NCI-H69 (cell line): ENCODE data around the gene AGA.

Experiments used
- DNase-seq: peaks from one replicate; lab custom pipeline; 2025; lab: John Stamatoyannopoulos, UW

The AGA gene

DNA sequence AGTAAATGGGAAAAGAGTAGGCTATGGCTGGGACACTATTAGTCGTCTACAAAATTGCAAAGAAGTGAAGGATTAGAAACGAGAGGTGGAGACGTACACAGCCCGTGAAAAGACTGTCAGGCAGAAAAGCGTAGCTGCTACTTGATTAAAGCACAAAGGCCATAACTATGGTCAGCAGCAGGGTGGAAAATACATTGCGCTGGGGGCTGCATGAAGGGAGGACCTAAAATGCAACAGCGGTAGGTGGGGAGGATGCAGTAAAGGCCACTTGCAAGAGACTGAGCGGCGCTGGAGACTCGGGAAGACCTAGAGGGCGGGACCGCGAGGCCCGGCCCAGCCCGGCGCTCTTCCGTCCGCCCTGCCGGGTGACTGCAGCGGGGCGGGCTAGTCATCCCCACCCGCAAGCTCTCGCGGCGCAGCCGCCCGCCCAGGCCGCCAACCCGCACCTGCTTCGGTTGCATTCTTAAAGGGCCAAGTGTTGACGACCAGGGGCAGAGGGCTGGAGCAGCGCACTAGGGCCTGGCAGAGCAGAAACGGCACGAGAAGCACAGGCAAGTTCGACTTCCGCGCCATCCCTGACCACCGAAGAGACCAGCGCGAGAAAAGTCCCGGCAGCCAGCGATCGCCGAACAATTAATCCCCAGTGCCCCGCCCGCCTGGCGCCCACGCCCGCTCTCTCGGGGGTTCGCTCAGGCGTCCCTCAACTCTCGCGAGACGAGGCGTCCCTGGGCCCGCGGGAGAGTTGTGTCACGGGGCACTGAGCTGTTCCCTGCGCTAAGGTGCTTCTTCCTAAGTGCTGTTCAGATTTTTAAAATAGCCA lies at the start of gene AGA:
AGA (minus strand) TSS at position 635 of the 820 bp plus-strand sequence; CDS start at position 573, 62 bp downstream.
- peak; percentile 96 for DNase-seq

DNA sequence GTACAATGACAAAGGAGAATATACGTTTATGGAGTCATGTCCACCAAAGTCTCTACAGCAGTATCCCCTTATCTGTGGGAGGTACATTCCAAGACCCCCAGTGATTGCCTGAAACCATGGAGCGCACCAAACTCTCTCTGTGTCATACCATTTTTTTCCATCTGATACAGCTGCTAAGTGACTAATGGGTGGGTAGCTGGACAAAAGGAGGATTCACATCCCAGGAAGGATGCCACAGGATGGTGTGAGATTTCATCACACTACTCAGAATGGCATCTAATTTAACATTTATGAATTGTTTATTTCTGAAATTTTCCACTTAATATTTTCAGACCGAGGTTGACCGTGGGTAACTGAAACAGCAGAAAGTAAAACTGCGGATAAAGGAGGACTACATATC lies 49.8 kb upstream of the AGA start:
- no peak for DNase-seq

DNA sequence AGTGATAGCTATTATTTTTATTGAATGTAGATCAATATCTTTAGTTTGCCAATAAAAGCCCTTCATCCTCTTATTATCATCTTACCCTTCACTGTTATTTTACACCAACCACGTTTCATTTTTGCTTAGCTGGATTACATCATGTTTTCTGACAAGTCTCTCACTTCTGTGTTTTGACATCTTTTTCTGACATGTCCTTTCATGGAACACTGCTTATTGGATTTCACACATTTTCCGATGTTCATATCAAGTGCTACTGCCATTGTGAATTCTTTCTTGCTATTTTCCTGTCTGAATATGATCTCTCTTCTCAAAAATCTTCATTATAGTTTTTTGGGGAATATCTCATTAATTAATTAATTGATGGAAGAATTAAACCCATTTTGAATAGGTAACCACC lies 48.5 kb upstream of the AGA start:
- DNase-seq: no peak

- no peak for DNase-seq
Measured at GRCh38 chr4:177489471-177490246, 47.4 kb upstream of the AGA start.

DNA sequence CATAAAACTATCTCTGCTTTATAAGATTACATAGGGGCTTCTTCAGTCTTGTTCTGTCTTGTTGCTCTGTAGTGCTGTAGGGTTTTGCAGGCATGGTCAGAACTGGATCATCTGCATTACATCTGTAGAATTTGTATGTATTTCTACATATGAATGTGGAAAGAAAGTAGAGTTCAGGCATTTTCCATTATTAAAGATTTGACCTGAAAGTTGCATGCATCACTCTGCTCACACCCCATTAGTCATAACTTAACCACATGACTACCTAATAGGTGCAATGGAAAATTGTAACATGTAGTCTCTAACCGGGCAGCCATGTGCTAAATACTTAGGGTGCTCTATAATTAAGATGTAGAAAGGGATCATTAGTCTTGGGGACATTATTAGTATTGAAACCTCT lies 45.7 kb upstream of the AGA start:
- no peak for DNase-seq

GRCh38 chr4:177485528-177485927 lies 43.3 kb upstream of the AGA start:
- no peak for DNase-seq

DNA sequence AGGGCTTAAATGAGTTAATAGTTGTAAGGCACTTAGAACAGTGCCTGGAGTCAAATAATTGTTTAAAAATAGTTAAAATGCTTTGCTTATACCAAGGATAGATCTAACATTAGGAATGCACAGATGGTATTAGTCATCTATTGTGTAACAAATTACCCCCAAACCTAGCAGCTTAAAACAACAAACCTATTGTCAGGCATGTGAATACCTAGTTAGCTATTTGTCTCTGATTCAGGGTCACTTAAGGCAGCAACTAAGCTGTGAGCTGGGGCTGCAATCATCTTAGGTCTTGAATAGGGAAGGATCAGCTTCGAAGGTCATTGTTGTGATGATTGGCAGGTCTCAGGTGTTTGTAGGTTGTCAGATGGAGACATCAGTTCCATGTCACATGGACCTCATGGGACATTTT lies 42.4 kb upstream of the AGA start:
- DNase-seq: peak; percentile 57

- DNase-seq: no peak
Measured at GRCh38 chr4:177483760-177484159, 41.5 kb upstream of the AGA start.

- DNase-seq: no peak
Measured at GRCh38 chr4:177483271-177483670, 41.0 kb upstream of the AGA start.

DNA sequence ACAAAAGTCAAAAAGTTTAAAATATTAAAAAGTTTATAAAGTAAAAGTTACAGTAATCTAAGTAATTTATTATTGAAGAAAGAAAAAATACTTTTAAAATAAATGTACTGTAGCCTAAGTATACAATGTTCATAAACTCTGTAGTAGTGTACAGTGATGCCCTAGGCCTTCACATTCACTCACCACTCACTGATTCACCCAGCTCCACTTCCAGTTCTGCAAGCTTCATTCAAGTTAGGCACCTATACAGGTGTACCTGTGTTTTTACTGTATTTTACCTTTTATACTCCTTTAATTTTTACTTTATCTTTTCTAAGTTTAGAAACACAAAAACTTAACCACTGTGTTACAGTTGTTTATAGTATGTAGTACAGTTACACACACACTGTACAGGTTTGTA lies 40.1 kb upstream of the AGA start:
- no peak for DNase-seq

- no peak for DNase-seq
Measured at GRCh38 chr4:177480795-177481194, 38.6 kb upstream of the AGA start.

DNA sequence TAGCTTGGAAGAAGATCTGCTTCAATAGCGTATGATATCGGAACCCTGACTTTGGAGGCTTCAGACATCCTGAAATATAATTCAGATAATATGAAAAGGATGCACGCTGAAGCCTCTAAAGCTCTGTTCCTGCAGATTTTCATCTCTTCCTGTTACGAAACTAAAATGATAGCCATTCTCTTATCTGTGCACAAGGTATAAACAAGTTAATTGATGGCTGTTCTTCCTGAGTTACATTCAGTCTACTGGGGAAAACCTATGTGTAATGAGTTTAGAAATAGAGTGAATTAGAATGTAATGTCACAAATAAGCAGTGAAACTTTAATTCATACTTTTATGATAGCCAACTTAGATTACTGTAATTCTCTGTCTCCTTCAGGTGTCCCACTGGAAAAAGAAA lies 36.8 kb upstream of the AGA start:
- DNase-seq: no peak

DNA sequence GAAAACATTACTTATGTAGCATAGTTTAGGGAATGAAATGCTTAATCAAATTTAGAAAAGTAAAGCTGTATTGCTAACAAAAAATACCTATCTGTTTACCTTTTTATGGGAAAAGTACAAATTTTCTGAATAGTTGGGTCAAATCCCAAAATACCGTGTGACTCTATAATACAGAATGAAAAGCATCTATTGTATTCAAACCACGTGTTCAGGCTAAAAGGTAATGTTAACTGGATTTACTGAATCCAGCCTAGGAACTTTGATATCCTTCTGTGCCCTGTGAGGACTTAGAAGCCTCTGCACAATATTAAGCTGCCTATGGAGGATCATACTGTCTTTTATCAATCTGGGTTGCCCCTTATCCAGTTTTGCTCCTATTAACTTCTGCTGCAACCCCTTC lies 36.3 kb upstream of the AGA start:
- DNase-seq: no peak

DNA sequence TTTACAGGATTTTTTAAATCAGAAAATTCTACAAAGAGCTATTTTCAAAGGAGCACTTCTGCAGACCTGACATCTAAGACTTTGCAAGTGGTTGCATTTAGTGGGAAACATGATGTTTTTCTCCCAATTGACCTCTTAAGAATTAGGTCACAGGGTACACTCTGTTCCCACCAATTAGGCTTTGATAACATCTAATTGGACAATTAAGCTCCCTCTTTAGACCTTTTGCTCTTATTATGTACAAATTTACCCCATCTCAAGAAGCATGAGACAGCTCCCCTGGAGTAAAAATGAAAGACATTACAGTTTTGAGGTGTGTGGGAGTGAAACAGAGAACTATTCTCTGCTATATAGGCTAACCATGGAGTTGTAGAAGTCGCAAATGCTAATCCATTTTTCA lies 31.8 kb upstream of the AGA start:
- DNase-seq: peak; percentile 13

DNA sequence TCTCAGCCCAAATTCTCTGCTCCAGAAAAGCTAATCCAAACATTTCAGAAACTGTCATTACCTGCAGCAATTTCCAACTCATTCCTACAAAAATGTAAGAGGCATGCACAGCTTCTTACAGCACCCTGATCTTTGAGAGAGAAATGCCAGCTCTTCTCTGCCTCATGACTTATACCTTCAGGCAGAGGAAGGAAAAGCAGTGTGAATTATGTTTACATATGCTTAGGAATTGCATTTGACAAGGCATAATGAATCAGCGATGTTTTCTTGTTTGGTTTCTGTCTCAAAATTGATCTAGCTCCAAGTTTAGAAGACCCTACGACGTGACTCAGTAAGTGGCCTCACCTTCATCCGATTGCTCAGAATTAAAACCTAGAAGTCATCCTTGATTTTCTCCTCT lies 21.8 kb upstream of the AGA start:
- no peak for DNase-seq

GRCh38 chr4:177461606-177462005 lies 19.4 kb upstream of the AGA start:
- DNase-seq: no peak

DNA sequence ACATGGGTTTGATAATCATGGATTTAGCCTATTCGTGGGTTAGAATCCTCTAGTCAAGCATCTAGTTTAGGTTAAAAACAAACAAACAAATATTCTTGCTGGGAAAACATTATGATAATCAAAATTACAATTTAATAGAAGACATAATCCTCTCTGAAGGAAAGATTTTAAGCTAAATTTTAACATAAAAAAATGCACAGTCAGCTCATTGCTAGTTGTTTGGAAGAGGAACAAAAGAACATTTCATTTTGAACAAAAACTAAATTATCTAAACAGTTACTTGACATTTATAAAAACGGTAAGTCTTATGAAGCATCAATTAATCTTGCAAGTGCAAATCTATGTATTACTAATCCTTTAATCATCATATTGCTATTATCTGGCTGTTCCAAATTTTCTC lies 18.2 kb upstream of the AGA start:
- DNase-seq: no peak

DNA sequence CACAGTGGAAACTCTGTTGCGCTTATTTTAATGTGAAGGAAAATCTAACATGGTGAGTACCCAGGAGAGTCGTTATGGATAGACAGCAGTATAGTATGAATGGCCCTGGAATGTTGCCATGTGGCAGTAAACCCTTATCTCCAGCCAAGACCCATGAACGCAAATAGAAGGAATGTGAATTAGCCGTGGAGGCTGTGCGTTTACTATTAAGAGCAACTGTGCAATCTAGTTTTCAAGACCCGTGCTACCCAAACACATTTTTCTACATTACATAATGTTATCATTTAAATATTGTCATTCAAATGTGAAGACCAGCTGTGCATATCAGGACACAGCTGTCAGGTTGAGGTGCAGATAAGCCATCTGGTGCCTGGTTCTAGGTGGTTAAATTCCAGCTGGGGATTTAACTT lies 13.3 kb upstream of the AGA start:
- DNase-seq: peak; percentile 95

DNA sequence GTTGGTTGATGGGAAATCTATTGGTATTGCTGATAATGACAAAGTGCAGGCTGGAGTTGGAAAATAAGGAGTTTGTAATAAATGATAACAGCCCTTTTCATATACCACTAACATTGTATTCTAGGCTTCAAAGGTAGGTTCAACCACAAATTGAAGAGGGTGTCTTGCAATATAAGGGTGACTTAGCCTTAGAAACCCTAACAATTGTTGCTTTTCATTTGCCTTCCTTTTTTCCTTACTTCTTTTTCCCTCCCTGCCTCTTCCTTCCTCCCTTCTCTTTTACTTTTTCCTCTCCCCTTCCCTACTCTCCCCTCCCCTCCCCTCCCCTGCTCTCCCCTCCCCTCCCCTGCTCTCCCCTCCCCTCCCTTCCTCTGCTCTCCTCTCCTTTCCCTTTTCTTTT lies 10.9 kb upstream of the AGA start:
- no peak for DNase-seq

GRCh38 chr4:177451108-177451500 lies 8.9 kb upstream of the AGA start:
- no peak for DNase-seq

DNA sequence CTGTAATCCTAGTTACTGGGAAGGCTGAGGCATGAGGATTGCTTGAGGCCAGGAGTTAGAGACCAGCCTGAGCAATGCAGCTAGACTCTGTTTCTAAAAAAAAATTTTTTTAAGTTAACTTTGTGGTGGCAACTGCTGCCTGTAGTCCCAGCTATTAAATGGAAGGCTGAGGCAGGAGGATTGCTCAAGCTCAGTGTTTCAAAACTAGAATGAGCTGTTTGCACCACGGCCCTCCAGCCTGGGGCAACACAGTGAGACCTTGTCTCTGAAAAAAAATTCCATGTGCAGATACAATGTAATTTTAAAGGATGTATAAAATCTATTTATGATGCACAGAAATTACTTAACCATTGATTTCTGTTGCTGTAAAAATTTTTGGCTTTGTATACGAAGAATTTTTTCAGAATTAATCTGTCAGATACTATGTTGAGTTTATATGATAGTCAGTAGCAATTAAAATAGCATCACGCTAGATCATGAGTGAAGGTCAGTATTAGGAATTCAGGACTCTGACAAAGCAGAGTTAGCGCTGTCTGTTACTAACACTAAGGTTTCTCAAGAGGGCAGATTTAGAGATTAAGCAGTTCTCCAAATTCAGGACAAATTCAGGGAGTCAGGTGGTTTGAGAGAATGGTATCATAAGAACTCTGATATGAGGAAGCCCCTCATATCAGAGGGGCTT lies 8.3 kb upstream of the AGA start:
- DNase-seq: no peak

DNA sequence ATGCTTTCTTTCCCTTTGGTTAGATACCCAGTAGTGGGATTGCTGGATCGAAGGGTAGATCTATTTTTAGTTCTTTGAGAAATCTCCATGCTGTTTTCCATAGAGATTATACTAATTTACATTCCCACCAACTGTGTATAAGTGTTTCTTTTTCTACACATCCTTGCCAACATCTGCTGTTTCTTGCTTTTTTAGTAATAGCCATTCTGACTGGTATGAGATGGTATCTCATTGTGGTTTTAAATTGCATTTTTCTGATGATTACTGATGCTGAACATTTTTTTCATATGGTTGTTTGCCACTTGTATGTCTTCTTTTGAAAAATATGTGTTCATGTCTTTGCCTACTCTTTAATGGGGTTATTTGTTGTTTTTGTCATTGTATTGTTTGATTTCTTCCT lies 6.6 kb upstream of the AGA start:
- DNase-seq: peak; percentile 18
